NCI-H1930 (cell line): Measurements from ENCODE around the gene ADAM15.
A peak's percentile ranks its signal among the peaks of the same experiment; 100 is the strongest.

ENCODE experiments used
- DNase-seq, 2 experiments: peaks; one replicate each; lab custom pipeline; 2025; lab: John Stamatoyannopoulos, UW

Gene ADAM15

GRCh38 chr1:155052439-155053395, 1.6 kb downstream of the ADAM15 start:
- no peak for DNase-seq

- DNase-seq: no peak
These were observed 2.5 kb downstream of the ADAM15 start for GRCh38 chr1:155053531-155054105.

- DNase-seq: no peak
These were observed 6.0 kb downstream of the ADAM15 start for GRCh38 chr1:155057104-155057503.

- no peak for DNase-seq
These were observed 6.7 kb downstream of the ADAM15 start for GRCh38 chr1:155057788-155058211.

GRCh38 chr1:155060736-155061135, 9.6 kb downstream of the ADAM15 start:
- DNase-seq: no peak

- peak; percentile 75 to 84 for DNase-seq
These were observed 10.4 kb downstream of the ADAM15 start for GRCh38 chr1:155061381-155062150.

- DNase-seq: no peak
These were observed 11.1 kb downstream of the ADAM15 start for GRCh38 chr1:155062151-155062686.

GRCh38 chr1:155062702-155063411, 11.7 kb downstream of the ADAM15 start:
- peak; percentile 19 to 67 for DNase-seq

GRCh38 chr1:155063550-155064110, 12.5 kb downstream of the ADAM15 start, which contains the start of gene EFNA4:
EFNA4 (plus strand) TSS chr1:155063740; CDS start chr1:155063824, 84 bp downstream.
- peak; percentile 31 to 52 for DNase-seq

- peak in 1 of 2 experiments; percentile 41 for DNase-seq
These were observed 13.2 kb downstream of the ADAM15 start for GRCh38 chr1:155064111-155064831.

- DNase-seq: no peak
These were observed 13.8 kb downstream of the ADAM15 start for GRCh38 chr1:155064832-155065429.

GRCh38 chr1:155066777-155067176, 15.7 kb downstream of the ADAM15 start:
- no peak for DNase-seq

GRCh38 chr1:155068599-155068998, 17.5 kb downstream of the ADAM15 start:
- no peak for DNase-seq

- peak in 1 of 2 experiments; percentile 11 for DNase-seq
These were observed 18.5 kb downstream of the ADAM15 start for GRCh38 chr1:155069551-155070157.

GRCh38 chr1:155070158-155070621, 19.1 kb downstream of the ADAM15 start:
- DNase-seq: no peak

- DNase-seq: peak; percentile 71 to 85
These were observed 19.8 kb downstream of the ADAM15 start for GRCh38 chr1:155070721-155071569.

- peak; percentile 50 to 62 for DNase-seq
These were observed 20.6 kb downstream of the ADAM15 start for GRCh38 chr1:155071701-155072100.

GRCh38 chr1:155072531-155073289, 21.6 kb downstream of the ADAM15 start:
- DNase-seq: no peak
